OCI-M1 (cell line): ENCODE data around the gene DSEL.

Source experiments
- DNase-seq: peaks from one replicate; lab custom pipeline; 2025; lab: John Stamatoyannopoulos, UW

Gene DSEL

GRCh38 chr18:67516539-67517443 is at the start of gene DSEL:
Gene DSEL, minus strand, starts transcription at chr18:67516720. Its CDS starts 2,112 bp downstream, at chr18:67514608.
- peak; percentile 95 for DNase-seq

DNA sequence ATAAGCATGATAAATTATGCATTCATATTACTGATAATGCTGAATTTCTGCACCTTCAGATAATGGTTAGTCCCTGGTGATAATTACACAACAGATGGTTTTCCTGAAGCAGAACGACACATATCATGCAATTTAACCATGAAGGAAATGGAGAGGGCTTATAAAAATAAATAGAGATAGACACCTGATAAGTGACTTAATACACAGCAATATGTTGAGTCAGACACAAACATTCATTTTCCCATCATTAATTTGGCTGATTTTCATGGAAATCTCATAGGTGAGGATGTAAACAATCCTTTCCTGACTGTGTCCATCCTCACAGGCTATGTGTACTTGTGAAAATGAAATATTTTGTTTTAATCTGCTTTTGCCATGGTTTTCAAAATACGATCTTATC is 36.9 kb upstream of the DSEL start:
- DNase-seq, result no peak

GRCh38 chr18:67550872-67551520 is 34.5 kb upstream of the DSEL start:
- DNase-seq, result no peak

DNA sequence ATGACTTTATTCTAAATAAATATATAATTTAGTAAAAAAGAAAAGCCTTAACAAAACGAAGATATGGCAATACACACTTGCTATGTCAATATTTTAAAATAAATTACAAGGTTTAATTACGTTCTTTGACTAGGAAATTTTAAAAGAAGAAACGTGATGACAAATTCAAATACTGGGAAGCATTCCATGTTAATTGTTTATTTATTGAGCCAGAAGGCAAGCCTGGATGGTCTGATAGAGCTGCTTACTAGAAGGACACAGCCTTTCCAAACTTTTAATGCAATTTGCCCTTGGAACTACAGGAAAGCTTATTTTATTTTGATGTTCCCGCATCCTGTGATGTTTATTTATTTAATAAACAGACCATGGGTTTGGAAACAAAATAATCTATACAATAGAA is 33.4 kb upstream of the DSEL start:
- DNase-seq, result no peak

DNA sequence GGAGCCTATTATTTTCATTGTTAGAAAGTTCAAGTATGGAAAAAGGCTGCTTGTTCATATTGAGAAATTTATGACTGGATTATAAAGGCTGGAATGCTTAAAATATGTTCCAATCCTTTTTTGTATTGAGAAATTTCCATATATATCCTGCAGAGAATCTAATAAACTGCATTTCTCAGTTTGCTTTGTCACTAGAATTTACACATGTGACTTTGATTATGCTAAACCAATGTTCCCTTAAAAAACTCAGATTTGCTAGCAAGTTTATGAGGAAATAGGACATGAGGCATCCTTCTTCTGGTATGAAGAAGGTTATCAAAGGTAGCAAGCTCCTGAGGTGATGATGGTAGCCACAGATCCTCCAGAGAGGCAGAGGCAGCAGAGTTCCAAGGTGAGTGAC is 29.2 kb upstream of the DSEL start:
- no peak for DNase-seq

- no peak for DNase-seq
Observed at GRCh38 chr18:67540559-67540958, 24.0 kb upstream of the DSEL start.

DNA sequence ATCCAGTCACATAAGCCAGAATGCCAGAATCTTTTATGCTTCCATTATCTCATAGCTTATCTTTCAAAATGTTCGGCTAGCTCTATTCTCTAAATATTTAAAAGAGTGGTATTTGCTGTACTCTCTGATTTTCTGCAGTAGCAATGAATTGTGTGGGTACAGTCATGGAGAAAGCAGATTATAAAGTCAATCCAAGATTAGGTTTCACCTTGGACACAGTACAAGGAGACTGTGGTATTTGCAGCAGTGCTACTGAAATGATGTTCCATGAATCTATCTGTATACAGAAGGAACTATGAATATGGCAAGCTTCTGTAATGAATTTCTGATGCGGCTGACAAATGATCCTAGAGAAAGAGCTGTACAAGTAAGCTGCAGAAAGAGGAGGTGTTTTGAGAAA is 15.4 kb upstream of the DSEL start:
- DNase-seq, result no peak

DNA sequence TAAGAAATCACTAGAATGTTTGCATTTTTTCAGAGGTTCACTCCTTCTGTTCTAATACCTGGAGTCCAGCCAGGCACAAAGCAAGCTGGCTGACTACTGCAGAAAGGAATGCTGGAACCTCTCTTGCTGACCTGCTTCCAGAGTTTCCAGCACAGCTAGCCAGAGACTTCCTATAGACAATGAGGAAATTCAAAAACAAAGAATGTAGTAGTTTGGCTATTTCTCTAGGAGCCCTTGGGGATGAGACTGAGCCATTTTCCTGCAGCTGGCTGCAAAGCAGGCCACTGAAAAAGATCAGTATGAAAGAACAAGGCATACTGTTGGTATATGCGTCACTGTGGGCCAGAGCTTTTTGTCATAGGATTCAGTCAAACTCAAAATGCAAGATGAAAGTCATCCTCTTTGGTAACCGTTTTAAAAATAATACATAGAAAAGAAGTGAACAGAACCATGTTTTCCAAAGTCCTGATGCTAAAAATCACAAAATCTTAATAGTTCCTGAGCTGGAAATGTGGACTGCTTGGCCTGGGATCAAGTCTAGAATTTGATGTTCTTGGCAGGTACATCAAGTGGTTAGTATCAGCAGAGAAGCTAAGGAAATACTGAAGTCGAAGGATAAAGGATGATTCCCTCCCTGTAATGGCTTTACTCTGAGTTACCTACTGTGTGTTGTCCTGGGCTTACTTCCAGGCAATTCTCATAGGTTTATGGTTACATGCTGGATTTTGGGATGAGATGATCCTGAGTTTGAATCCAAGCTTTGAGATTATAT is 9.0 kb upstream of the DSEL start:
- no peak for DNase-seq

- DNase-seq, result no peak
Observed at GRCh38 chr18:67520351-67520921, 3.9 kb upstream of the DSEL start.

GRCh38 chr18:67519592-67519991 is 3.1 kb upstream of the DSEL start:
- DNase-seq, result no peak

GRCh38 chr18:67518566-67518965 is 2.0 kb upstream of the DSEL start:
- peak; percentile 21 for DNase-seq

GRCh38 chr18:67517444-67517765 is 885 bp upstream of the DSEL start:
- no peak for DNase-seq

DNA sequence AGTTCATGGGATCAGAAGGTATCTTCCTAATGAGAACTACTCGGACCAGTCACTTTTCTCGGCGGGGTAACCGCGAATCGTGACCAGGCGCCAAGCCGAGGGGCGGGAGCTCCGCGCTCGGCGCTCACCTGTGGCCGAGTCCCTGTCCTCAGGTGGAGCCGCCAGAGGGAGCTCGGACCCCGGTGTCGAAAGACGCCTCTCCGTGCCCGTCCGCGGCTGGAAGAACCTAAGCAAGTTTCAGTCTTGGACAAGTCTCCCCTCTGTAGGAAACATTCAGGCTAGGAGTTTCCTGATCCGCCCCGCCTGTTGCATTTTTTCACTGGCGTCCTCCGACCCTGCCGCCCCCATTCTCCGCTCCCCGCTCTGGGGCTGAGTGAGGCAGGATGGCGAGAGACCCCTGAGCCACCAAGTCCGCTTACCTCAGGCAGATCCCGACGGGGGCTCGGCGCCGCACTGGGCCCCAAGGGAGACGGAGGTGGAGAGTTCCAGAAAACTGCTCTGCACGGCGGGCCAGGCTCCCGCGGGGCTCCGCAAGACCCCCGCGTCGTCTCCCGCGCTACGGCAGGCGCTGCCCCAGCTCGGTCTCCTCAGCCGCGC is 480 bp downstream of the DSEL start:
- DNase-seq, result peak; percentile 87

DNA sequence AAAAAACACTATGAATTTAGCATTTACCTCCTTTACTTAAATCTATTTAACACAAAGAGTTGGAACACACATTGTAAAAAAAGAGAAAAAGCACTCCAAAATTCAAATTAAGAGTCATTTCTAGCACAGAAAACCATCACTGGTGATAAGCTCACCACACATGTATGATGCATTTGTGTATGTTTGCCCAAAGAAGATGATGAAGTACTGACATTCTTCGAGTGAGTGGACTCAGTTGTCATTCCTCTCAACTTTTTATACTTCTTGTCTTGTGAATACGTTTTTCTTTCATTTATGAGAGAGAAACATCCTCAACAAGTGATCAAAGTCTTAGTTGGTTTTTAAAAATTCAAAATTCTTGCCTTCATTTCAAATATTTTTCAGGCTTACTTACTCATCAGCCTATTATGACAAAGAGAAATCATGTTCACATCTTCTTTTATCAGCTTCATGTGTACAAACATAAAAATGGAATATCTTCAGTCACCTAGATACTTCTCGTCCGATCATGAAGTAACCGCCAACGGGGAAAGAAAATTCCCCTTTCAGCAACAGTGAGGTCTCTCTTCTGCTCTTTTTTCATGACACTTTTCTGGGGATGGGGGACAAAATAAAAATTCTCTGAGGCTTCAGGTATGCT is 1.5 kb downstream of the DSEL start:
- no peak for DNase-seq

GRCh38 chr18:67514465-67514864 is 2.1 kb downstream of the DSEL start:
- no peak for DNase-seq

GRCh38 chr18:67513280-67513679 is 3.2 kb downstream of the DSEL start:
- peak; percentile 70 for DNase-seq

GRCh38 chr18:67511840-67512239 is 4.7 kb downstream of the DSEL start:
- no peak for DNase-seq

- no peak for DNase-seq
Observed at GRCh38 chr18:67510831-67511230, 5.7 kb downstream of the DSEL start.

GRCh38 chr18:67509741-67510391 is 6.7 kb downstream of the DSEL start:
- no peak for DNase-seq

DNA sequence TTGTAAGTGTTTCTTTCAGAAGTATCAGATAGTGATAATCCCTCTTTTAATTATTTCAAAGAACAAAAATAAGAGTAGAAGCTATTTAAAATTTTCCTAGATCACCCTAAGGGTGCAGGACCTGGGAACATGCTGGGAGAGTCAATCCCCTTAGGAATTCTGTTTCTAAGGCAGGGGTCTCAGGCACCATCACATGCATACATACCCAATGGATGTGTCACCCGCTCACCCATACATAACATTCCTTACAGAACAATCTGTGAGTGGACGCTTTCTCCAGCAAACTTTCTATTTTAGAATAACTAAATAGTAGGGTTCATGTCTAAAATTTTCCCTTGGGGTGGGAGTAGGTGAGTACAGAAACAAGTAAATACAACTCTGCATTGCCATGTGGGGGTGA is 8.4 kb downstream of the DSEL start:
- no peak for DNase-seq

DNA sequence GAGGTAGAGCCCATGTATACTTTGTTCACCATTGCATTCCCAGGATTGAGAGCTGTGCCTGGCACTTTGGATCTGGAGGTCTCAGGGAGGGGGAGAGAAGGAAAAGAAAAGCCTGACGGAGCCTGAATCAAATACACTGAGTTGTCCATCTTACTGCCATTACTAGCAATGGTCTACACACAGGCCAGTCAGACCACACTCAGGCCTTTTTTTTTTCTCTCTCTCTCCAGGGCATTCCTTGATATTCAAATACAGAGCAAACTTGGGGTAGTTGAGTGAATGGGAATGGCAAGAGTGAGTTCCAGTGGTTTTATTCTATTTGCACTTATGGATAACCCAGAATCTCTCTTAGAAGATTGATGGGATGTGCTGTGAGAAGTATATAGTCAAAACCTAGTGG is 11.8 kb downstream of the DSEL start:
- no peak for DNase-seq
